Skeletal muscle satellite cell (primary cell): ENCODE results near the gene GALNT16.
"Not testable (repeated sequence)": the region's sequence is repeated elsewhere in the genome, so short reads cannot be mapped to it uniquely, and the experiment has no call there.

Source experiments
- H3K27me3 ChIP-seq: 2 replicates; pipeline ENCODE4 v1.7.0; 2013; ENCODE audit warnings: low read length; ENCODE audit not compliant: control insufficient read depth, insufficient read depth
- H3K36me3 ChIP-seq: 2 replicates; pipeline ENCODE4 v1.7.0; 2013; ENCODE audit warnings: mild to moderate bottlenecking, control low read depth, low read length; ENCODE audit not compliant: insufficient read depth
- H3K4me1 ChIP-seq: 2 replicates; pipeline ENCODE4 v1.7.0; 2013; ENCODE audit warnings: low read length; ENCODE audit not compliant: control insufficient read depth, insufficient read depth
- H3K4me2 ChIP-seq: 2 replicates; pipeline ENCODE4 v1.7.0; 2013; ENCODE audit warnings: mild to moderate bottlenecking, low read length
- H3K4me3 ChIP-seq: 2 replicates; pipeline ENCODE4 v1.7.0; 2013; ENCODE audit warnings: low read length
- H3K9ac ChIP-seq: 2 replicates; pipeline ENCODE4 v1.7.0; 2013; ENCODE audit warnings: mild to moderate bottlenecking, low read depth, low read length, moderate library complexity
- H3K9me3 ChIP-seq: replicated peaks from 2 replicates; pipeline ENCODE4 v1.7.0; 2013; ENCODE audit warnings: mild to moderate bottlenecking, control low read depth, low read length

Gene GALNT16

GRCh38 chr14:69270795-69271708, 11.1 kb downstream of the GALNT16 start:
- Histone ChIP-seq H3K9ac (no peak overlapping the region), H3K36me3 (no peaks in the 10 kb centered on the region), H3K4me2 (no peak overlapping the region), H3K4me1 (peaks cover 25% of the 10 kb centered on the region), H3K4me3 (no peak overlapping the region), H3K9me3 (no peaks in the 10 kb centered on the region), H3K27me3 (no peaks in the 10 kb centered on the region)

GRCh38 chr14:69274321-69274720, 14.4 kb downstream of the GALNT16 start:
- H3K36me3 ChIP-seq: no peaks in the 10 kb centered on the region
- no peak overlapping the region for H3K9ac ChIP-seq
- H3K4me2 ChIP-seq: no peak overlapping the region

DNA sequence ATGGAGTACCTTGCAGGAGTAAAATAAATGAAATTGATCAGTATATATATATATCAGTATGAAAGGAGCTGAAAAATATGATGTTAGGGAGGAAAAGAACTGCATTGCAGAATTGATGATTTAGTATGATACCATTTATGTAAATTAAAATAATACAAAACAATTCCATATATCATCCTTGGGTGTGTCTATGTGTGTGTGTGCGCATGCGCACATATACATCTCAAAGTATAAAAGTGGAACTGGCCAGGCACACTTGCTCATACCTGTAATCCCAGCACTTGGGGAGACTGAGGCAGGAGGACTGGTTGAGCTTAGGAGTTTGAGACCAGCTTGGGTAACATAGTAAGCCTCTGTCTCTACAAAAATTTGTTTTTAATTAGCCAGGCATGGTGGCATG, 15.4 kb downstream of the GALNT16 start:
- Histone ChIP-seq H3K36me3 (no peaks in the 10 kb centered on the region), H3K27me3 (no peaks in the 10 kb centered on the region), H3K9ac (no peak overlapping the region), H3K4me3 (no peak overlapping the region), H3K9me3 (no peaks in the 10 kb centered on the region), H3K4me2 (no peak overlapping the region), H3K4me1 (peaks cover 2% of the 10 kb centered on the region)

More at GRCh38 chr14:69274321-69274720, 14.4 kb downstream of the GALNT16 start:
- no peaks in the 10 kb centered on the region for H3K27me3 ChIP-seq
- no peak overlapping the region for H3K4me3 ChIP-seq
- no peaks in the 10 kb centered on the region for H3K9me3 ChIP-seq
- H3K4me1 ChIP-seq: peaks cover 6% of the 10 kb centered on the region

DNA sequence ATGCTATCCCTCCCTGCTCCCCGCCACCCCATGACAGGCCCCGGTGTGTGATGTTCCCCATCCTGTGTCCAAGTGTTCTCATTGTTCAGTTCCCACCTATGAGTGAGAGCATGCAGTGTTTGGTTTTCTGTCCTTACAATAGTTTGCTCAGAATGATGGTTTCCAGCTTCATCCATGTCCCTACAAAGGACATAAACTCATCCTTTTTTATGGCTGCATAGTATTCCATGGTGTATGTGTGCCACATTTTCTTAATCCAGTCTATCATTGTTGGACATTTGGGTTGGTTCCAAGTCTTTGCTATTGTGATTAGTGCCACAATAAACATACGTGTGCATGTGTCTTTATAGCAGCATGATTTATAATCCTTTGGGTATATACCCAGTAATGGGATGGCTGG, 17.4 kb downstream of the GALNT16 start:
- H3K9me3 ChIP-seq, H3K4me3 ChIP-seq, H3K36me3 ChIP-seq, H3K27me3 ChIP-seq, H3K9ac ChIP-seq, H3K4me1 ChIP-seq, H3K4me2 ChIP-seq: not testable (repeated sequence)

DNA sequence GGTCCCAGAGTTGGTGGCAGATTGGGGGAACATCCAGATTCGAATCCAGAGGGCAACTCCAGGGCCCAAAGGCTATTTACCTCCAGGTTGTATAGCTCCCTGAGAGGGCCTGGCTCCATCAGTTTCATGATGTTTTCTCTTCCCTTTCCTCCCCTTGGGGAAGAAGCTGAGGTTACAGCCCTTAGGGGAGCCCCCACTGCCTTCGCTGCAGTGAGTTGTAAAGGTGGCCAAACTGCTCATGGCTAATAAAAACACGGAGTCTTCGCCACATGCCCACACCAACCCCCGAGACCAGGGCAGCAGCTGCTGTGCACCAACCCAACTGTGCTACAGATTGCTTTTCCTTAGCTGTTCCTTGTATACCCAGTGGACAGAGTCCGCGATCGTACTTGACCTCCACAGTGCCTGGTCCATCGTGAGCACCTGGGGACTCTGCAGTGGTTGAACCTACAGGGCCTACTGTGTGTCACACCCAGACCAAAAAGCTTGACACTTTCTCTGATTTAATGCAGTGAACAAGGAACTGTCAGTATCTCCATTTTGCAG, 20.9 kb downstream of the GALNT16 start:
- H3K27me3 ChIP-seq: no peaks in the 10 kb centered on the region
- no peaks in the 10 kb centered on the region for H3K4me1 ChIP-seq
- H3K9ac ChIP-seq: no peak overlapping the region
- no peak overlapping the region for H3K4me2 ChIP-seq
- no peak overlapping the region for H3K4me3 ChIP-seq
- no peaks in the 10 kb centered on the region for H3K36me3 ChIP-seq
- H3K9me3 ChIP-seq: no peaks in the 10 kb centered on the region

- H3K36me3 ChIP-seq: no peaks in the 10 kb centered on the region
- no peaks in the 10 kb centered on the region for H3K27me3 ChIP-seq
- no peaks in the 10 kb centered on the region for H3K9me3 ChIP-seq
- no peak overlapping the region for H3K4me2 ChIP-seq
- H3K4me1 ChIP-seq: no peaks in the 10 kb centered on the region
- no peak overlapping the region for H3K4me3 ChIP-seq
- no peak overlapping the region for H3K9ac ChIP-seq
Measured at GRCh38 chr14:69281450-69282169, 21.7 kb downstream of the GALNT16 start.

DNA sequence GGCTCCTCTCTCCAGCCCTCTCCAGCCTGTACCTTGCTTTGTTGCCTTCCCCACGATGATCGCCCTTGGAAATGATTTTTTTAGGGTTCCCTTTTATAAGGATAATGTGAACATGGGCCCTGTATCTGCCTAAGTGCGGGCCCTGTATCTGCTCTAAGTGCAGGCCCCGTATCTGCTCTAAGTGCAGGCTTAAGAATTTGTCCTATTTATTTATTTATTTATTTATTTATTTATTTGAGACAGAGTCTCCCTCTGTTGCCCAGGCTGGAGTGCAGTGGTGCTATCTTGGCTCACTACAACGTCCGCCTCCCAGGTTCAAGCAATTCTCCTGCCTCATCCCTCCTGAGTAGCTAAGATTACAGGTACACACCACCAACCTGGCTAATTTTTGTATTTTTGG, 22.5 kb downstream of the GALNT16 start:
- Histone ChIP-seq H3K4me2 (no peak overlapping the region), H3K36me3 (no peaks in the 10 kb centered on the region), H3K9me3 (no peaks in the 10 kb centered on the region), H3K27me3 (no peaks in the 10 kb centered on the region), H3K9ac (no peak overlapping the region), H3K4me3 (no peak overlapping the region), H3K4me1 (no peaks in the 10 kb centered on the region)

DNA sequence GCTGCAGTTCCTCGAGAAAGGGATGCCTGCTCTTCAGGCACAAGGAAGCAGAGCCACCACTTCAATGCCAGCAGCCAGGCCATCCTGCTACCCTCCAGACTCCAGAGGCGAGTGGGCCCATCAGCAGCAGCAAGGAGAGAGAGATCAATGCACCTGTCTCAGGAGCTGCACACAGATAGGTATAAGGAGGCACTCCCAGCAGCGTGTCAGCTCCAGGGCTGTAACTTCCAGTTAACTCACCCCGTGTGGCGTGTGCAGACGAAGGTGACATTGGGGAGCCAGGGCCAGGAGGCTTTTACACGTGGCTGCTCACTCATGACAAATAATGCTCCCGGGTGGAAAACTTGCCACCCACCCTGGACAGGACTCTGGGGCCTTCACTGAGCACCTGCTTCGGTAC, 24.2 kb downstream of the GALNT16 start:
- no peaks in the 10 kb centered on the region for H3K9me3 ChIP-seq

GRCh38 chr14:69285661-69286255, 25.8 kb downstream of the GALNT16 start:
- Histone ChIP-seq H3K9ac (no peak overlapping the region), H3K36me3 (no peaks in the 10 kb centered on the region), H3K9me3 (no peaks in the 10 kb centered on the region), H3K4me3 (no peak overlapping the region), H3K4me2 (no peak overlapping the region), H3K4me1 (no peaks in the 10 kb centered on the region), H3K27me3 (no peaks in the 10 kb centered on the region)

More for the DNA sequence above, 24.2 kb downstream of the GALNT16 start:
- Histone ChIP-seq H3K9ac (no peak overlapping the region), H3K36me3 (no peaks in the 10 kb centered on the region), H3K4me1 (no peaks in the 10 kb centered on the region), H3K4me3 (no peak overlapping the region), H3K4me2 (no peak overlapping the region), H3K27me3 (no peaks in the 10 kb centered on the region)

- H3K9ac ChIP-seq: no peak overlapping the region
Measured at GRCh38 chr14:69287098-69288010, 27.4 kb downstream of the GALNT16 start.

More at GRCh38 chr14:69287098-69288010, 27.4 kb downstream of the GALNT16 start:
- no peak overlapping the region for H3K4me2 ChIP-seq
- no peaks in the 10 kb centered on the region for H3K4me1 ChIP-seq
- peaks cover 6% of the 10 kb centered on the region for H3K27me3 ChIP-seq
- H3K4me3 ChIP-seq: no peak overlapping the region
- no peaks in the 10 kb centered on the region for H3K36me3 ChIP-seq
- no peaks in the 10 kb centered on the region for H3K9me3 ChIP-seq
